ENCODE data around the gene ZNF217. TPM values are rescaled to one million over a fixed set of nuclear protein-coding genes. Genes with fewer than 3 reads are reported as not detected.

ZNF217 gene
- total RNA-seq, 1 experiment from 2014 or later = 33.8 TPM

GRCh38 chr20:53626584-53626983, 32.9 kb upstream of the ZNF217 start:
- ATAC-seq = no peak
- Histone ChIP-seq H3K4me2 (ENCODE audit: low read length) (no peak overlapping the region), H2AFZ (ENCODE audit: low read depth, low read length, poor library complexity, severe bottlenecking) (no peak overlapping the region), H3K4me1 (ENCODE audit: control insufficient read depth in 1 of 2, insufficient read depth in 2 of 2, low read length in 2 of 2) (peaks cover 30 to 31% of the 10 kb centered on the region in 2 experiments), H3K27ac (ENCODE audit: low read depth, low read length) (no peak overlapping the region), H3K9me3 (ENCODE audit: control insufficient read depth in 1 of 2, insufficient read depth in 1 of 2, low read depth in 1 of 2, low read length in 2 of 2) (no peaks in the 10 kb centered on the region), H4K20me1 (ENCODE audit: insufficient read depth) (no peaks in the 10 kb centered on the region), H3K9ac (ENCODE audit: low read length) (no peak overlapping the region), H3K79me2 (ENCODE audit: insufficient read depth, low read length) (no peaks in the 10 kb centered on the region), H3K36me3 (ENCODE audit: control insufficient read depth in 1 of 2, insufficient read depth in 2 of 2, low read length in 2 of 2) (no peaks in the 10 kb centered on the region), H3K9me2 (ENCODE audit: insufficient read depth) (no peaks in the 10 kb centered on the region), H3K4me3 (replicated peaks in 1 of 2; ENCODE audit: low read depth in 1 of 2, low read length in 2 of 2) (no peak overlapping the region), H3K27me3 (ENCODE audit: insufficient read depth, low read length) (no peaks in the 10 kb centered on the region)
- BruUV-seq (replicated peaks) = no TSS peak
- ChIA-PET RAD21 (ENCODE audit: low non-redundant PET in 1 of 2, low total read pairs in 2 of 2, uncharacterized antibody in 2 of 2, unreplicated experiment in 2 of 2) (no interaction called here), CTCF (no interaction called here), POLR2A (no interaction called here)
- intact Hi-C loops (cut with micrococcal nuclease) = no loop called here
- no peak for DNase-seq (ENCODE audit: low read depth, low spot score)
- TF ChIP-seq SRF (IDR thresholded peaks at IDR 0.05; ENCODE audit: low read depth) (no peak), YY1 (IDR thresholded peaks at IDR 0.05; ENCODE audit: extremely low read depth, insufficient replicate concordance, low read depth, low read length) (no peak), EZH2phosphoT487 (IDR thresholded peaks at IDR 0.05; ENCODE audit: borderline replicate concordance) (no peak), FOSL1 (IDR thresholded peaks at IDR 0.05; ENCODE audit: low read depth) (no peak), CTCF (IDR thresholded peaks at IDR 0.05 in 2 of 3, conservative IDR thresholded peaks at IDR 0.05 in 1 of 3; ENCODE audit: borderline replicate concordance in 1 of 3, insufficient read depth in 1 of 3, low read depth in 2 of 3, low read length in 2 of 3) (no peak), ELF1 (IDR thresholded peaks at IDR 0.05; ENCODE audit: borderline replicate concordance, low read depth) (no peak), ATF3 (IDR thresholded peaks at IDR 0.05) (no peak), EZH2 (IDR thresholded peaks at IDR 0.05) (no peak)
